Suppressor macrophage (primary cell): ENCODE results near the gene GART.
"Not testable (repeated sequence)": the region's sequence is repeated elsewhere in the genome, so short reads cannot be mapped to it uniquely, and the experiment has no call there.

Experiments
- DNase-seq, 4 experiments: peaks; one replicate each; pipeline ENCODE4 v3.0.0-alpha.2; 2020 to 2022

Gene GART

GRCh38 chr21:33511639-33512038 lies 30.3 kb downstream of the GART start:
- no peak for DNase-seq

- DNase-seq: no peak
Measured at GRCh38 chr21:33510826-33511225, 31.1 kb downstream of the GART start.

GRCh38 chr21:33507003-33507402 lies 34.9 kb downstream of the GART start:
- DNase-seq: not testable (repeated sequence)

- no peak for DNase-seq
Measured at GRCh38 chr21:33505833-33506232, 36.1 kb downstream of the GART start.

GRCh38 chr21:33496345-33496744 lies 45.6 kb downstream of the GART start:
- DNase-seq: no peak

- no peak for DNase-seq
Measured at GRCh38 chr21:33495743-33496142, 46.2 kb downstream of the GART start.

GRCh38 chr21:33493756-33494155 lies 48.2 kb downstream of the GART start:
- peak; percentile 11 to 53 (median 41) for DNase-seq

GRCh38 chr21:33492571-33492970 lies 49.3 kb downstream of the GART start:
- peak in 3 of 4 experiments; percentile 32 to 48 (median 46) for DNase-seq

GRCh38 chr21:33491373-33492102 lies 50.4 kb downstream of the GART start, which contains the start of gene DNAJC28:
Gene DNAJC28, minus strand, starts transcription at chr21:33491716. Its CDS starts 2,323 bp downstream, at chr21:33489393.
- DNase-seq: peak; percentile 95 to 98 (median 98)

GRCh38 chr21:33490991-33491372 lies 50.9 kb downstream of the GART start:
- DNase-seq: peak in 2 of 4 experiments; percentile 19 to 33

GRCh38 chr21:33488936-33489335 lies 53.0 kb downstream of the GART start:
- no peak for DNase-seq

GRCh38 chr21:33487996-33488395 lies 53.9 kb downstream of the GART start:
- no peak for DNase-seq

- DNase-seq: no peak
Measured at GRCh38 chr21:33481314-33481943, 60.5 kb downstream of the GART start.

GRCh38 chr21:33480481-33481103 lies 61.3 kb downstream of the GART start:
- DNase-seq: no peak

GRCh38 chr21:33479679-33480480 lies 62.0 kb downstream of the GART start, which contains the start of gene TMEM50B:
Gene TMEM50B, minus strand, starts transcription at chr21:33479974. Its CDS starts 11,089 bp downstream, at chr21:33468885.
- DNase-seq: peak; percentile 99 to 100 (median 100)

GRCh38 chr21:33478935-33479678 lies 62.8 kb downstream of the GART start:
- peak; percentile 42 to 79 (median 62) for DNase-seq

- DNase-seq: no peak
Measured at GRCh38 chr21:33478182-33478581, 63.7 kb downstream of the GART start.

- DNase-seq: no peak
Measured at GRCh38 chr21:33477066-33477465, 64.9 kb downstream of the GART start.

GRCh38 chr21:33473344-33473743 lies 68.6 kb downstream of the GART start:
- no peak for DNase-seq

GRCh38 chr21:33470701-33471100 lies 71.2 kb downstream of the GART start:
- no peak for DNase-seq

- not testable (repeated sequence) for DNase-seq
Measured at GRCh38 chr21:33469183-33469582, 72.7 kb downstream of the GART start.
